ENCODE results near the gene MCAM.

MCAM gene

GRCh38 chr11:119329320-119329719, 12.4 kb upstream of the MCAM start:
- H3K27me3 Mint-ChIP-seq: peaks cover 7% of the 10 kb centered on the region
- ATAC-seq (ENCODE audit: low read depth) (no peak), DNase-seq (ENCODE audit: low spot score in 2 of 2) (no peak)
- H3K4me1 Mint-ChIP-seq: peaks cover 3% of the 10 kb centered on the region
- no peaks in the 10 kb centered on the region for H3K36me3 Mint-ChIP-seq
- H3K4me3 Mint-ChIP-seq: no peak overlapping the region
- no peak overlapping the region for H3K27ac Mint-ChIP-seq
- no peaks in the 10 kb centered on the region for H3K9me3 Mint-ChIP-seq

- H3K4me1 Mint-ChIP-seq: peaks cover 17% of the 10 kb centered on the region
- H3K27me3 Mint-ChIP-seq: peaks cover 5% of the 10 kb centered on the region
- H3K9me3 Mint-ChIP-seq: no peaks in the 10 kb centered on the region
- DNase-seq (ENCODE audit: low spot score in 2 of 2) (no peak), ATAC-seq (ENCODE audit: low read depth) (no peak)
- no peak overlapping the region for H3K27ac Mint-ChIP-seq
- no peaks in the 10 kb centered on the region for H3K36me3 Mint-ChIP-seq
- no peak overlapping the region for H3K4me3 Mint-ChIP-seq
These were observed 7.3 kb upstream of the MCAM start for GRCh38 chr11:119324189-119324588.

GRCh38 chr11:119323532-119324033, 6.7 kb upstream of the MCAM start:
- no peaks in the 10 kb centered on the region for H3K36me3 Mint-ChIP-seq
- H3K27ac Mint-ChIP-seq: peak overlapping the region; percentile 3
- DNase-seq (ENCODE audit: low spot score in 2 of 2): peak; percentile 79
- H3K9me3 Mint-ChIP-seq: no peaks in the 10 kb centered on the region
- H3K4me3 Mint-ChIP-seq: no peak overlapping the region
- peaks cover 22% of the 10 kb centered on the region for H3K4me1 Mint-ChIP-seq
- ATAC-seq (ENCODE audit: low read depth): no peak
- H3K27me3 Mint-ChIP-seq: peaks cover 7% of the 10 kb centered on the region

- Mint-ChIP-seq H3K9me3 (no peaks in the 10 kb centered on the region), H3K4me3 (no peak overlapping the region), H3K27me3 (peaks cover 7% of the 10 kb centered on the region), H3K27ac (no peak overlapping the region), H3K4me1 (peaks cover 23% of the 10 kb centered on the region), H3K36me3 (no peaks in the 10 kb centered on the region)
- no peak for DNase-seq (ENCODE audit: low spot score in 2 of 2)
- no peak for ATAC-seq (ENCODE audit: low read depth)
These were observed 6.1 kb upstream of the MCAM start for GRCh38 chr11:119322921-119323531.

GRCh38 chr11:119322360-119322739, 5.4 kb upstream of the MCAM start:
- no peak for DNase-seq (ENCODE audit: low spot score in 2 of 2)
- Mint-ChIP-seq H3K36me3 (no peaks in the 10 kb centered on the region), H3K9me3 (no peaks in the 10 kb centered on the region), H3K4me3 (no peak overlapping the region), H3K27ac (no peak overlapping the region), H3K4me1 (peaks cover 23% of the 10 kb centered on the region), H3K27me3 (peaks cover 8% of the 10 kb centered on the region)
- ATAC-seq (ENCODE audit: low read depth): no peak

GRCh38 chr11:119320776-119321524, 4.0 kb upstream of the MCAM start:
- peak overlapping the region; percentile 91 for H3K4me3 Mint-ChIP-seq
- H3K27ac Mint-ChIP-seq: peak overlapping the region; percentile 28
- H3K27me3 Mint-ChIP-seq: peaks cover 8% of the 10 kb centered on the region
- peaks cover 25% of the 10 kb centered on the region for H3K4me1 Mint-ChIP-seq
- peak; percentile 64 for ATAC-seq (ENCODE audit: low read depth)
- H3K36me3 Mint-ChIP-seq: no peaks in the 10 kb centered on the region
- DNase-seq (ENCODE audit: low spot score in 2 of 2): no peak
- no peaks in the 10 kb centered on the region for H3K9me3 Mint-ChIP-seq

GRCh38 chr11:119320240-119320775, 3.4 kb upstream of the MCAM start:
- H3K9me3 Mint-ChIP-seq: no peaks in the 10 kb centered on the region
- H3K27me3 Mint-ChIP-seq: peaks cover 10% of the 10 kb centered on the region
- H3K4me1 Mint-ChIP-seq: peaks cover 28% of the 10 kb centered on the region
- peak overlapping the region; percentile 83 for H3K4me3 Mint-ChIP-seq
- H3K36me3 Mint-ChIP-seq: no peaks in the 10 kb centered on the region
- ATAC-seq (ENCODE audit: low read depth): no peak
- DNase-seq (ENCODE audit: low spot score in 2 of 2): no peak
- peak overlapping the region; percentile 61 for H3K27ac Mint-ChIP-seq

- H3K9me3 Mint-ChIP-seq: no peaks in the 10 kb centered on the region
- peak overlapping the region; percentile 61 for H3K27ac Mint-ChIP-seq
- H3K4me3 Mint-ChIP-seq: peak overlapping the region; percentile 83
- peaks cover 12% of the 10 kb centered on the region for H3K27me3 Mint-ChIP-seq
- H3K4me1 Mint-ChIP-seq: peaks cover 32% of the 10 kb centered on the region
- DNase-seq (ENCODE audit: low spot score in 2 of 2): no peak
- no peaks in the 10 kb centered on the region for H3K36me3 Mint-ChIP-seq
- no peak for ATAC-seq (ENCODE audit: low read depth)
These were observed 2.8 kb upstream of the MCAM start for GRCh38 chr11:119319700-119320239.

- peak overlapping the region; percentile 83 for H3K4me3 Mint-ChIP-seq
- H3K27ac Mint-ChIP-seq: peak overlapping the region; percentile 61
- peaks cover 34% of the 10 kb centered on the region for H3K4me1 Mint-ChIP-seq
- no peak for ATAC-seq (ENCODE audit: low read depth)
- H3K36me3 Mint-ChIP-seq: no peaks in the 10 kb centered on the region
- no peak for DNase-seq (ENCODE audit: low spot score in 2 of 2)
- no peaks in the 10 kb centered on the region for H3K9me3 Mint-ChIP-seq
- peaks cover 17% of the 10 kb centered on the region for H3K27me3 Mint-ChIP-seq
These were observed 2.3 kb upstream of the MCAM start for GRCh38 chr11:119319136-119319699.

GRCh38 chr11:119318240-119319135, 1.6 kb upstream of the MCAM start:
- Mint-ChIP-seq H3K27me3 (peaks cover 18% of the 10 kb centered on the region), H3K4me3 (peak overlapping the region; percentile 73), H3K9me3 (no peaks in the 10 kb centered on the region), H3K36me3 (no peaks in the 10 kb centered on the region), H3K4me1 (peaks cover 31% of the 10 kb centered on the region), H3K27ac (peak overlapping the region; percentile 56)
- DNase-seq (ENCODE audit: low spot score in 2 of 2): no peak
- ATAC-seq (ENCODE audit: low read depth): peak; percentile 57

GRCh38 chr11:119317592-119318239, 786 bp upstream of the MCAM start:
- peaks cover 18% of the 10 kb centered on the region for H3K27me3 Mint-ChIP-seq
- ATAC-seq (ENCODE audit: low read depth) (no peak), DNase-seq (ENCODE audit: low spot score in 2 of 2) (no peak)
- H3K36me3 Mint-ChIP-seq: no peaks in the 10 kb centered on the region
- no peaks in the 10 kb centered on the region for H3K9me3 Mint-ChIP-seq
- no peak overlapping the region for H3K27ac Mint-ChIP-seq
- peak overlapping the region; percentile 14 for H3K4me3 Mint-ChIP-seq
- peaks cover 30% of the 10 kb centered on the region for H3K4me1 Mint-ChIP-seq

GRCh38 chr11:119316016-119316728, 758 bp downstream of the MCAM start:
- Mint-ChIP-seq H3K27me3 (peaks cover 17% of the 10 kb centered on the region), H3K36me3 (no peaks in the 10 kb centered on the region), H3K9me3 (no peaks in the 10 kb centered on the region), H3K27ac (no peak overlapping the region), H3K4me1 (peaks cover 21% of the 10 kb centered on the region), H3K4me3 (peak overlapping the region; percentile 78)
- DNase-seq (ENCODE audit: low spot score in 2 of 2) (no peak), ATAC-seq (ENCODE audit: low read depth) (no peak)

Measured in memory B cell (primary cell).